CD8-positive, alpha-beta memory T cell (primary cell): ENCODE measurements around the gene ATXN7L3. TPM values are rescaled to one million over a fixed set of nuclear protein-coding genes. Genes with fewer than 3 reads are reported as not detected.
A peak's percentile ranks its signal among the peaks of the same experiment; 100 is the strongest.
"Not testable (repeated sequence)": the region's sequence is repeated elsewhere in the genome, so short reads cannot be mapped to it uniquely, and the experiment has no call there.

Source experiments
- CTCF ChIA-PET: fragments of 350-600 bp; sonication (Branson Sonifier 250); formaldehyde crosslinking; loops from one replicate; lab custom pipeline; 2021; ENCODE audit warnings: antibody characterized with exemption; lab: Charles Lee
- POLR2A ChIA-PET: fragments of 350-600 bp; sonication (Branson Sonifier 250); formaldehyde crosslinking; loops from one replicate; lab custom pipeline; 2021; ENCODE audit warnings: antibody characterized with exemption; lab: Charles Lee
- DNase-seq, 5 donors: peaks; one replicate each; pipeline versions ENCODE4 v3.0.0 to v3.0.0-alpha.2; 2020 to 2022; ENCODE audit warnings: mixed read lengths in 1 of 5
- H3K27ac ChIP-seq: one replicate; pipeline ENCODE4 v1.7.0; 2013; ENCODE audit warnings: low read depth, mild to moderate bottlenecking, low read length, moderate library complexity
- H3K27me3 ChIP-seq: 2 replicates; pipeline ENCODE4 v1.7.0; 2013; ENCODE audit warnings: low read length, mild to moderate bottlenecking; ENCODE audit not compliant: insufficient read depth, poor library complexity, severe bottlenecking
- H3K36me3 ChIP-seq: 2 replicates; pipeline ENCODE4 v1.7.0; 2013; ENCODE audit warnings: mild to moderate bottlenecking, low read length, moderate library complexity; ENCODE audit not compliant: insufficient read depth
- H3K4me1 ChIP-seq: 2 replicates; pipeline ENCODE4 v1.7.0; 2013; ENCODE audit warnings: mild to moderate bottlenecking, low read length, moderate library complexity; ENCODE audit not compliant: insufficient read depth
- H3K4me3 ChIP-seq: 2 replicates; pipeline ENCODE4 v1.7.0; 2013; ENCODE audit warnings: mild to moderate bottlenecking, low read length
- H3K9me3 ChIP-seq: 2 replicates; pipeline ENCODE4 v1.7.0; 2013; ENCODE audit warnings: mild to moderate bottlenecking, low read length
- H3K27ac Mint-ChIP-seq, 8 donors: one replicate each; pipeline ENCODE4 v1.8.0; 2020 to 2021; ENCODE audit warnings: mixed read lengths in 8 of 8, mild to moderate bottlenecking in 6 of 8, inconsistent platforms in 3 of 8, moderate library complexity in 3 of 8
- H3K27me3 Mint-ChIP-seq, 2 donors: one replicate each; pipeline ENCODE4 v1.8.0; 2020 to 2021; ENCODE audit warnings: mixed read lengths in 2 of 2, mild to moderate bottlenecking in 1 of 2, moderate library complexity in 1 of 2
- H3K36me3 Mint-ChIP-seq, 3 donors: one replicate each; pipeline ENCODE4 v1.8.0; 2020 to 2021; ENCODE audit warnings: mixed read lengths in 3 of 3, inconsistent platforms in 1 of 3, mild to moderate bottlenecking in 1 of 3
- H3K4me1 Mint-ChIP-seq, 3 donors: one replicate each; pipeline ENCODE4 v1.8.0; 2020 to 2021; ENCODE audit warnings: mixed read lengths in 3 of 3, inconsistent platforms in 1 of 3, mild to moderate bottlenecking in 1 of 3
- H3K4me3 Mint-ChIP-seq, 7 donors: one replicate each; pipeline ENCODE4 v1.8.0; 2020 to 2021; ENCODE audit warnings: mixed read lengths in 7 of 7, mild to moderate bottlenecking in 6 of 7, moderate library complexity in 4 of 7, inconsistent platforms in 2 of 7
- H3K9me3 Mint-ChIP-seq, 5 donors: one replicate each; pipeline ENCODE4 v1.8.0; 2020 to 2022; ENCODE audit warnings: mixed read lengths in 5 of 5, mild to moderate bottlenecking in 3 of 5, moderate library complexity in 2 of 5, inconsistent platforms in 1 of 5
- polyA plus RNA-seq: library from polyadenylated mRNA; unstranded; fragments of 300-500 nt; fragmentation: Illumina TruSeq; gene quantifications from one replicate; pipeline ENCODE4 v1.2.3, GENCODE V29; 2021
- total RNA-seq, 2 experiments: library from RNA; stranded (reverse); gene quantifications; one replicate each; pipeline ENCODE4 v1.2.3, GENCODE V29; 2021

The ATXN7L3 gene
- total and polyA plus RNA-seq, 3 experiments from 2014 or later: 15.4 to 111 (median 96.6) TPM

- Histone ChIP-seq H3K4me3 (no peak overlapping the region), H3K27ac (no peak overlapping the region), H3K9me3 (no peaks in the 10 kb centered on the region), H3K36me3 (no peaks in the 10 kb centered on the region), H3K4me1 (peaks cover 6% of the 10 kb centered on the region), H3K27me3 (no peaks in the 10 kb centered on the region)
- H3K4me3 Mint-ChIP-seq: peak overlapping the region in 1 of 7 donors; percentile 19
- peaks cover 0 to 4% of the 10 kb centered on the region in 2 donors for H3K27me3 Mint-ChIP-seq
- ChIA-PET CTCF (interaction anchor here (1.8 kb wide), 1 partner anchor 23 kb away, joined by 9 read pairs; the partner anchor contains the start of gene HDAC5), POLR2A (interaction anchor here (1.0 kb wide), 1 partner anchor 24 kb away, joined by 3 read pairs; no protein-coding TSS in a partner anchor)
- H3K9me3 Mint-ChIP-seq: no peaks in the 10 kb centered on the region
- H3K4me1 Mint-ChIP-seq: peaks cover 5 to 8% (median 7%) of the 10 kb centered on the region in 3 donors
- DNase-seq: no peak
- no peaks in the 10 kb centered on the region for H3K36me3 Mint-ChIP-seq
- H3K27ac Mint-ChIP-seq: peak overlapping the region in 3 of 8 donors; percentile 3 to 42 (median 12)
Measured at GRCh38 chr17:44146375-44147346, 53.0 kb downstream of the ATXN7L3 start.

GRCh38 chr17:44144966-44145739 is 54.5 kb downstream of the ATXN7L3 start:
- no peaks in the 10 kb centered on the region for H3K9me3 Mint-ChIP-seq
- no peak overlapping the region for H3K27ac Mint-ChIP-seq
- H3K27ac ChIP-seq: no peak overlapping the region
- DNase-seq: no peak
- no peak overlapping the region for H3K4me3 ChIP-seq
- ChIA-PET CTCF (no interaction called here), POLR2A (no interaction called here)
- H3K27me3 ChIP-seq: no peaks in the 10 kb centered on the region
- peaks cover 10 to 14% (median 12%) of the 10 kb centered on the region in 3 donors for H3K4me1 Mint-ChIP-seq
- H3K36me3 ChIP-seq: no peaks in the 10 kb centered on the region
- peaks cover 11% of the 10 kb centered on the region for H3K4me1 ChIP-seq
- no peaks in the 10 kb centered on the region for H3K36me3 Mint-ChIP-seq
- H3K4me3 Mint-ChIP-seq: peak overlapping the region in 1 of 7 donors; percentile 40
- H3K27me3 Mint-ChIP-seq: peaks cover 0 to 6% of the 10 kb centered on the region in 2 donors
- no peaks in the 10 kb centered on the region for H3K9me3 ChIP-seq

- H3K36me3 Mint-ChIP-seq, DNase-seq, H3K36me3 ChIP-seq, H3K27ac ChIP-seq, H3K9me3 ChIP-seq, H3K9me3 Mint-ChIP-seq, H3K27me3 Mint-ChIP-seq, H3K4me3 ChIP-seq, H3K27me3 ChIP-seq: not testable (repeated sequence)
- Mint-ChIP-seq H3K4me3 (peak overlapping the region in 1 of 7 donors; percentile 18), H3K4me1 (peaks cover 10 to 14% (median 12%) of the 10 kb centered on the region in 3 donors), H3K27ac (peak overlapping the region in 2 of 8 donors; percentile 13 to 93)
- peaks cover 11% of the 10 kb centered on the region for H3K4me1 ChIP-seq
- ChIA-PET POLR2A (interaction anchor here (0.6 kb wide), 1 partner anchor 171 kb away, joined by 3 read pairs; no protein-coding TSS in a partner anchor), CTCF (interaction anchor here (1.2 kb wide), 1 partner anchor 16 kb away, joined by 3 read pairs; no protein-coding TSS in a partner anchor)
Measured at GRCh38 chr17:44143921-44144320, 55.8 kb downstream of the ATXN7L3 start.

Other genes starting within 250 kb of the ATXN7L3 start
- gene PYY, start 245.9 kb downstream of the ATXN7L3 start, total RNA-seq: not detected
- not detected for gene PYY, start 245.9 kb downstream of the ATXN7L3 start, polyA plus RNA-seq
- gene NAGS, start 195.3 kb downstream of the ATXN7L3 start, total RNA-seq: under 1 TPM; 0.60 to 0.74 TPM
- gene NAGS, start 195.3 kb downstream of the ATXN7L3 start, polyA plus RNA-seq: 1.0 TPM
- gene TMEM101, start 184.9 kb downstream of the ATXN7L3 start, total RNA-seq: 10 to 100 TPM; 32.5 to 36.0 TPM
- 28.8 TPM for gene TMEM101, start 184.9 kb downstream of the ATXN7L3 start, polyA plus RNA-seq
- gene LSM12, start 133.2 kb downstream of the ATXN7L3 start, total RNA-seq: 10 to 100 TPM; 79.9 to 81.9 TPM
- gene LSM12, start 133.2 kb downstream of the ATXN7L3 start, polyA plus RNA-seq: 80.7 TPM
- 10 to 100 TPM; 37.1 to 38.3 TPM for gene G6PC3, start 129.1 kb downstream of the ATXN7L3 start, total RNA-seq
- 27.0 TPM for gene G6PC3, start 129.1 kb downstream of the ATXN7L3 start, polyA plus RNA-seq
- 10 to 100 TPM; 22.7 to 24.2 TPM for gene HDAC5, start 76.2 kb downstream of the ATXN7L3 start, total RNA-seq
- gene HDAC5, start 76.2 kb downstream of the ATXN7L3 start, polyA plus RNA-seq: 38.1 TPM
- gene HROB, start 58.0 kb downstream of the ATXN7L3 start, total RNA-seq: 10 to 100 TPM; 16.2 to 16.5 TPM
- not detected for gene HROB, start 58.0 kb downstream of the ATXN7L3 start, polyA plus RNA-seq
- under 1 TPM in 1 of 2 experiments, not detected in 1; 0.11 TPM for gene ASB16, start 29.2 kb downstream of the ATXN7L3 start, total RNA-seq
- 0.10 TPM for gene ASB16, start 29.2 kb downstream of the ATXN7L3 start, polyA plus RNA-seq
- gene TMUB2, start 12.9 kb downstream of the ATXN7L3 start, total RNA-seq: 10 to 100 TPM; 20.8 to 22.5 TPM
- gene TMUB2, start 12.9 kb downstream of the ATXN7L3 start, polyA plus RNA-seq: 37.5 TPM
- gene UBTF, start 19.8 kb upstream of the ATXN7L3 start, total RNA-seq: 100 to 1,000 TPM; 186 to 199 TPM
- 78.0 TPM for gene UBTF, start 19.8 kb upstream of the ATXN7L3 start, polyA plus RNA-seq
- not detected for gene SLC4A1, start 68.3 kb upstream of the ATXN7L3 start, total RNA-seq
- gene SLC4A1, start 68.3 kb upstream of the ATXN7L3 start, polyA plus RNA-seq: not detected
- not detected for gene RUNDC3A, start 108.7 kb upstream of the ATXN7L3 start, total RNA-seq
- gene RUNDC3A, start 108.7 kb upstream of the ATXN7L3 start, polyA plus RNA-seq: not detected
- 100 to 1,000 TPM; 159 to 174 TPM for gene SLC25A39, start 124.9 kb upstream of the ATXN7L3 start, total RNA-seq
- 133 TPM for gene SLC25A39, start 124.9 kb upstream of the ATXN7L3 start, polyA plus RNA-seq
- 10 to 100 TPM; 48.7 to 50.3 TPM for gene GRN, start 145.4 kb upstream of the ATXN7L3 start, total RNA-seq
- gene GRN, start 145.4 kb upstream of the ATXN7L3 start, polyA plus RNA-seq: 56.4 TPM
- under 1 TPM; 0.33 to 0.35 TPM for gene FAM171A2, start 164.0 kb upstream of the ATXN7L3 start, total RNA-seq
- 0.28 TPM for gene FAM171A2, start 164.0 kb upstream of the ATXN7L3 start, polyA plus RNA-seq
- gene ITGA2B, start 189.8 kb upstream of the ATXN7L3 start, total RNA-seq: under 1 TPM in 1 of 2 experiments, not detected in 1; 0.31 TPM
- gene ITGA2B, start 189.8 kb upstream of the ATXN7L3 start, polyA plus RNA-seq: 0.12 TPM